ENCODE results near the gene PYROXD2.

The PYROXD2 gene

GRCh38 chr10:98399784-98400183 is 15.2 kb downstream of the PYROXD2 start:
- ChIA-PET POLR2A (no interaction called here), CTCF (no interaction called here)
- no peak for DNase-seq (ENCODE audit: extremely low spot score)
- TF ChIP-seq L3MBTL2 (conservative IDR thresholded peaks at IDR 0.05) (no peak), FOXK2 (IDR thresholded peaks at IDR 0.05) (no peak), ARNT (IDR thresholded peaks at IDR 0.05) (no peak), PKNOX1 (IDR thresholded peaks at IDR 0.05) (no peak), BHLHE40 (IDR thresholded peaks at IDR 0.05; ENCODE audit: borderline replicate concordance) (no peak), CTBP1 (IDR thresholded peaks at IDR 0.05; ENCODE audit: borderline replicate concordance) (no peak), SP1 (IDR thresholded peaks at IDR 0.05) (no peak), ZNF384 (IDR thresholded peaks at IDR 0.05) (no peak)

GRCh38 chr10:98397089-98397600 is 17.8 kb downstream of the PYROXD2 start:
- CTCF ChIA-PET: no interaction called here
- TF ChIP-seq FOXM1 (IDR thresholded peaks at IDR 0.05; ENCODE audit: borderline replicate concordance): no peak
- TF ChIP-seq FOXK2 (IDR thresholded peaks at IDR 0.05): no peak
- TF ChIP-seq NFRKB (IDR thresholded peaks at IDR 0.05): no peak
- TF ChIP-seq L3MBTL2 (conservative IDR thresholded peaks at IDR 0.05): no peak
- no peak for TF ChIP-seq HDGF (IDR thresholded peaks at IDR 0.05; ENCODE audit: borderline replicate concordance)
- no peak for TF ChIP-seq SP1 (IDR thresholded peaks at IDR 0.05)
- no peak for DNase-seq (ENCODE audit: extremely low spot score)
- POLR2A ChIA-PET: no interaction called here

- ChIA-PET CTCF (interaction anchor here (0.6 kb wide), 1 partner anchor 13 kb away, joined by 3 read pairs; no protein-coding TSS in a partner anchor), POLR2A (no interaction called here)
- DNase-seq (ENCODE audit: extremely low spot score): no peak
- TF ChIP-seq SUZ12 (IDR thresholded peaks at IDR 0.05): no peak
- no peak for TF ChIP-seq ZNF384 (IDR thresholded peaks at IDR 0.05)
These were observed 18.6 kb downstream of the PYROXD2 start for GRCh38 chr10:98396096-98397063.

GRCh38 chr10:98394851-98395440 is 20.0 kb downstream of the PYROXD2 start:
- ChIA-PET POLR2A (no interaction called here), CTCF (interaction anchor here (1.2 kb wide), 1 partner anchor 14 kb away, joined by 4 read pairs; no protein-coding TSS in a partner anchor)
- no peak for TF ChIP-seq SUZ12 (IDR thresholded peaks at IDR 0.05)
- TF ChIP-seq TARDBP (IDR thresholded peaks at IDR 0.05): no peak
- no peak for TF ChIP-seq FOXM1 (IDR thresholded peaks at IDR 0.05; ENCODE audit: borderline replicate concordance)
- TF ChIP-seq SP1 (IDR thresholded peaks at IDR 0.05): no peak
- no peak for TF ChIP-seq NFRKB (IDR thresholded peaks at IDR 0.05)
- TF ChIP-seq FOXK2 (IDR thresholded peaks at IDR 0.05): no peak
- TF ChIP-seq CTBP1 (IDR thresholded peaks at IDR 0.05; ENCODE audit: borderline replicate concordance): no peak
- no peak for DNase-seq (ENCODE audit: extremely low spot score)

GRCh38 chr10:98391578-98391991 is 23.4 kb downstream of the PYROXD2 start:
- no peak for DNase-seq (ENCODE audit: extremely low spot score)
- ChIA-PET CTCF (no interaction called here), POLR2A (no interaction called here)
- TF ChIP-seq BHLHE40 (IDR thresholded peaks at IDR 0.05; ENCODE audit: borderline replicate concordance) (no peak), SUZ12 (IDR thresholded peaks at IDR 0.05) (no peak), NFRKB (IDR thresholded peaks at IDR 0.05) (no peak), ZNF384 (IDR thresholded peaks at IDR 0.05) (no peak), PKNOX1 (IDR thresholded peaks at IDR 0.05) (no peak), ELF4 (IDR thresholded peaks at IDR 0.05) (no peak), TARDBP (IDR thresholded peaks at IDR 0.05) (no peak), HDGF (IDR thresholded peaks at IDR 0.05; ENCODE audit: borderline replicate concordance) (no peak), FOXA1 (IDR thresholded peaks at IDR 0.05) (no peak), ARNT (IDR thresholded peaks at IDR 0.05) (no peak), SP1 (IDR thresholded peaks at IDR 0.05) (no peak), LEF1 (IDR thresholded peaks at IDR 0.05; ENCODE audit: borderline replicate concordance) (no peak), CTBP1 (IDR thresholded peaks at IDR 0.05; ENCODE audit: borderline replicate concordance) (no peak), FOXM1 (IDR thresholded peaks at IDR 0.05; ENCODE audit: borderline replicate concordance) (no peak), FOXK2 (IDR thresholded peaks at IDR 0.05) (no peak), L3MBTL2 (conservative IDR thresholded peaks at IDR 0.05) (no peak)

GRCh38 chr10:98391065-98391464 is 23.9 kb downstream of the PYROXD2 start:
- CTCF ChIA-PET: interaction anchor here (0.6 kb wide), 1 partner anchor 263 kb away, joined by 6 read pairs; no protein-coding TSS in a partner anchor
- TF ChIP-seq SP1 (IDR thresholded peaks at IDR 0.05) (no peak), FOXM1 (IDR thresholded peaks at IDR 0.05; ENCODE audit: borderline replicate concordance) (no peak), BHLHE40 (IDR thresholded peaks at IDR 0.05; ENCODE audit: borderline replicate concordance) (no peak), CTBP1 (IDR thresholded peaks at IDR 0.05; ENCODE audit: borderline replicate concordance) (no peak), FOXA1 (IDR thresholded peaks at IDR 0.05) (no peak), PKNOX1 (IDR thresholded peaks at IDR 0.05) (no peak), SUZ12 (IDR thresholded peaks at IDR 0.05) (no peak), NFRKB (IDR thresholded peaks at IDR 0.05) (no peak), TARDBP (IDR thresholded peaks at IDR 0.05) (no peak), LEF1 (IDR thresholded peaks at IDR 0.05; ENCODE audit: borderline replicate concordance) (no peak), HDGF (IDR thresholded peaks at IDR 0.05; ENCODE audit: borderline replicate concordance) (no peak), L3MBTL2 (conservative IDR thresholded peaks at IDR 0.05) (no peak), ELF4 (IDR thresholded peaks at IDR 0.05) (no peak), ZNF384 (IDR thresholded peaks at IDR 0.05) (no peak), ARNT (IDR thresholded peaks at IDR 0.05) (no peak), FOXK2 (IDR thresholded peaks at IDR 0.05) (no peak)
- POLR2A ChIA-PET: no interaction called here
- DNase-seq (ENCODE audit: extremely low spot score): no peak
